Esophagus muscularis mucosa (tissue), 4 donors: ENCODE results near the gene INPP4B. TPM values are rescaled to one million over a fixed set of nuclear protein-coding genes. Genes with fewer than 3 reads are reported as not detected.
"Not testable (repeated sequence)": the region's sequence is repeated elsewhere in the genome, so short reads cannot be mapped to it uniquely, and the experiment has no call there.

ENCODE experiments used
- DNase-seq: peaks from one replicate; pipeline ENCODE4 v3.0.0-alpha.2; 2017; ENCODE audit errors: extremely low spot score
- H3K27ac ChIP-seq, 4 donors: fragments of 200-600 bp; sonication (generic); replicated peaks in 1 of 4; 1 replicate in 3 of 4; 2 replicates in 1 of 4; pipeline ENCODE4 v1.5.1; 2016 to 2019; ENCODE audit warnings: mild to moderate bottlenecking in 1 of 4
- H3K27me3 ChIP-seq, 4 donors: fragments of 200-600 bp; sonication (generic); one replicate each; pipeline versions ENCODE4 v1.5.1 to v1.6.0; 2016 to 2019
- H3K36me3 ChIP-seq, 4 donors: fragments of 200-600 bp; sonication (generic); one replicate each; pipeline ENCODE4 v1.5.1; 2016 to 2019
- H3K4me1 ChIP-seq, 4 donors: fragments of 200-600 bp; sonication (generic); one replicate each; pipeline ENCODE4 v1.5.1; 2016 to 2019
- H3K4me3 ChIP-seq, 4 donors: fragments of 200-600 bp; sonication (generic); 1 replicate in 2 of 4; 2 replicates in 2 of 4; pipeline ENCODE4 v1.5.1; 2016 to 2019; ENCODE audit warnings: mild to moderate bottlenecking in 4 of 4, moderate library complexity in 1 of 4
- H3K9me3 ChIP-seq, 4 donors: fragments of 200-600 bp; sonication (generic); 1 replicate in 3 of 4; 2 replicates in 1 of 4; pipeline ENCODE4 v1.5.1; 2016 to 2019
- EP300 ChIP-seq: sonication (generic); formaldehyde crosslinking; IDR thresholded peaks from one replicate; pipeline ENCODE4 v1.6.1; 2017; ENCODE audit warnings: antibody characterized with exemption
- POLR2A ChIP-seq: fragments of 450-650 bp; IDR thresholded peaks from one replicate; pipeline ENCODE4 v1.6.1; 2017; ENCODE audit warnings: antibody characterized with exemption, moderate library complexity, mild to moderate bottlenecking, low read depth
- POLR2AphosphoS5 ChIP-seq, 2 donors: sonication (generic); formaldehyde crosslinking; IDR thresholded peaks; one replicate each; pipeline ENCODE4 v1.6.1; 2017; ENCODE audit warnings: antibody characterized with exemption in 2 of 2
- WGBS: methylation state at CpG from one replicate; pipeline ENCODE4 v1.1.5; 2018; 5-methylcytosine and 5-hydroxymethylcytosine counted together
- intact Hi-C: fragments of 100-400 bp; cut with DNase I; formaldehyde crosslinking; loops from one replicate; pipeline ENCODE4 v1.15.1; 2023
- total RNA-seq, 4 donors: library from RNA; depleted of rRNA; stranded (reverse); fragments of >200 nt; gene quantifications; one replicate each; pipeline versions ENCODE4 v1.1.0 to v1.2.1, GENCODE V29; 2016
- TF ChIP-seq, protein P1 (sequence below), 3 experiments: fragments of 200-600 bp in 2 of 3; fragments of 450-650 bp in 1 of 3; sonication (generic) in 2 of 3; IDR thresholded peaks; one replicate each; pipeline ENCODE4 v1.5.1; 2017 to 2019; ENCODE audit warnings: antibody characterized with exemption in 3 of 3, mild to moderate bottlenecking in 2 of 3, moderate library complexity in 1 of 3

The INPP4B gene
- total RNA-seq, 4 donors from 2014 or later = 12.7 to 23.4 (median 15.9) TPM

DNA sequence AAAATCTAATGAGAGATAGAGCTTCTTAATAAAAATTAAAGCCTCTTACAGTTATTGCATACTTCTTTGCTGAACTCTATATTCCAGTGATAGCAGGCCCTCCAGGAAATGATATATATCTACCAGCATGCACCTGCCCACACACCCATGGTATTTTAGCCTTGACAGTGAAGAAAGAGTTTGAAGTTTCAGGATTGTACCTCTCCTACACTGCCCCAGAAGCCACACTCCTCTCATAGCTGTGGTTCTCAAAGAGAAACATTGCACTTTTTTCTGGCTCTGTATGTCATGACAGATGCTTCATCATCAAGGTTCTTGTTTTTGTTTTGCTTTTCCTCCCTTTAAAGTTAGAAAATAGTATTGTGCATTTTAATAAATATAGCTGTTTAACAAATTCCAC is 34.0 kb downstream of the INPP4B start:
- no peak for TF ChIP-seq POLR2AphosphoS5 (IDR thresholded peaks at IDR 0.05)
- TF ChIP-seq POLR2A = no peak
- TF ChIP-seq, protein P1, sequence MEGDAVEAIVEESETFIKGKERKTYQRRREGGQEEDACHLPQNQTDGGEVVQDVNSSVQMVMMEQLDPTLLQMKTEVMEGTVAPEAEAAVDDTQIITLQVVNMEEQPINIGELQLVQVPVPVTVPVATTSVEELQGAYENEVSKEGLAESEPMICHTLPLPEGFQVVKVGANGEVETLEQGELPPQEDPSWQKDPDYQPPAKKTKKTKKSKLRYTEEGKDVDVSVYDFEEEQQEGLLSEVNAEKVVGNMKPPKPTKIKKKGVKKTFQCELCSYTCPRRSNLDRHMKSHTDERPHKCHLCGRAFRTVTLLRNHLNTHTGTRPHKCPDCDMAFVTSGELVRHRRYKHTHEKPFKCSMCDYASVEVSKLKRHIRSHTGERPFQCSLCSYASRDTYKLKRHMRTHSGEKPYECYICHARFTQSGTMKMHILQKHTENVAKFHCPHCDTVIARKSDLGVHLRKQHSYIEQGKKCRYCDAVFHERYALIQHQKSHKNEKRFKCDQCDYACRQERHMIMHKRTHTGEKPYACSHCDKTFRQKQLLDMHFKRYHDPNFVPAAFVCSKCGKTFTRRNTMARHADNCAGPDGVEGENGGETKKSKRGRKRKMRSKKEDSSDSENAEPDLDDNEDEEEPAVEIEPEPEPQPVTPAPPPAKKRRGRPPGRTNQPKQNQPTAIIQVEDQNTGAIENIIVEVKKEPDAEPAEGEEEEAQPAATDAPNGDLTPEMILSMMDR (IDR thresholded peaks at IDR 0.05) = no peak
- TF ChIP-seq EP300 = no peak
- Histone ChIP-seq H3K4me3 (no peak overlapping the region), H3K9me3 (no peaks in the 10 kb centered on the region), H3K27me3 (no peaks in the 10 kb centered on the region), H3K4me1 (peaks cover 3 to 7% (median 5%) of the 10 kb centered on the region in 4 donors), H3K27ac (no peak overlapping the region), H3K36me3 (no peaks in the 10 kb centered on the region)
- intact Hi-C loops = no loop called here
- DNase-seq = no peak

- Histone ChIP-seq H3K36me3 (no peaks in the 10 kb centered on the region), H3K27ac (no peak overlapping the region), H3K4me1 (peaks cover 0 to 7% (median 2%) of the 10 kb centered on the region in 4 donors), H3K4me3 (no peak overlapping the region), H3K27me3 (no peaks in the 10 kb centered on the region), H3K9me3 (no peaks in the 10 kb centered on the region)
- TF ChIP-seq EP300 = no peak
- TF ChIP-seq, protein P1 (IDR thresholded peaks at IDR 0.05) = no peak
- no peak for TF ChIP-seq POLR2AphosphoS5 (IDR thresholded peaks at IDR 0.05)
- no peak for TF ChIP-seq POLR2A
- DNase-seq = no peak
- 92% methylated on average over 1 of the region's 1 CpG for WGBS
- intact Hi-C loops = no loop called here
Measured at GRCh38 chr4:142811034-142811433, 35.1 kb downstream of the INPP4B start.

GRCh38 chr4:142809559-142809958 is 36.5 kb downstream of the INPP4B start:
- Histone ChIP-seq H3K4me3 (no peak overlapping the region), H3K27me3 (no peaks in the 10 kb centered on the region), H3K36me3 (no peaks in the 10 kb centered on the region), H3K4me1 (no peaks in the 10 kb centered on the region), H3K27ac (no peak overlapping the region), H3K9me3 (no peaks in the 10 kb centered on the region)
- intact Hi-C loops = no loop called here
- TF ChIP-seq POLR2AphosphoS5 (IDR thresholded peaks at IDR 0.05) = no peak
- no peak for TF ChIP-seq EP300
- TF ChIP-seq, protein P1 (IDR thresholded peaks at IDR 0.05) = no peak
- TF ChIP-seq POLR2A = no peak
- WGBS = 78% methylated on average over 2 of the region's 2 CpGs
- DNase-seq = no peak

DNA sequence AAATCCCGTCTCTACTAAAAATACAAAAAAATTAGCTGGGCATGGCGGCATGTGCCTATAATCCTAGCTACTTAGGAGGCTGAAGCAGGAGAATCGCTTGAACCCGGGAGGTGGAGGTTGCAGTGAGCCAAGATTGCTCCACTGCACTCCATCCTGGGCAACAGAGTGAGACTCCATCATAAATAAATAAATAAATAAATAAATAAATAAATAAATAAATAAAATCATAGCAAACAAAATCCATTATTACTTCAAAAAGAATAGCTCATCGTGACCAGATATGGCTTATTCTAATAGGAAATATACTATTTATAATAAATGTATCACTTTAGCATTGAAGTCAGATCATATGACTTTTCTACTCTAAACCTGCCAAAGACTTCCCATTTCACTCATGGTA is 42.2 kb downstream of the INPP4B start:
- intact Hi-C loops, DNase-seq, H3K36me3 ChIP-seq, H3K27me3 ChIP-seq, H3K9me3 ChIP-seq, H3K4me3 ChIP-seq, H3K27ac ChIP-seq, H3K4me1 ChIP-seq: not testable (repeated sequence)
- 96% methylated on average over 5 of the region's 5 CpGs for WGBS

- DNase-seq = no peak
- H3K4me1 ChIP-seq = no peaks in the 10 kb centered on the region
- H3K9me3 ChIP-seq = no peaks in the 10 kb centered on the region
- H3K27ac ChIP-seq = no peak overlapping the region
- no peak overlapping the region for H3K4me3 ChIP-seq
- no peaks in the 10 kb centered on the region for H3K27me3 ChIP-seq
- WGBS = 91% methylated on average over 2 of the region's 2 CpGs
- H3K36me3 ChIP-seq = no peaks in the 10 kb centered on the region
- intact Hi-C loops = no loop called here
- TF ChIP-seq EP300 = no peak
- TF ChIP-seq, protein P1 (IDR thresholded peaks at IDR 0.05) = no peak
- no peak for TF ChIP-seq POLR2A
- no peak for TF ChIP-seq POLR2AphosphoS5 (IDR thresholded peaks at IDR 0.05)
Measured at GRCh38 chr4:142801966-142802365, 44.1 kb downstream of the INPP4B start.
